ENCODE results near the gene LIPG.

LIPG gene

GRCh38 chr18:49613141-49613640 is 51.3 kb downstream of the LIPG start:
- peak; percentile 4 for DNase-seq

- no peak for DNase-seq
Observed at GRCh38 chr18:49613641-49614151, 51.8 kb downstream of the LIPG start.

GRCh38 chr18:49616618-49617328 is 54.9 kb downstream of the LIPG start:
- no peak for DNase-seq

GRCh38 chr18:49617329-49617695 is 55.5 kb downstream of the LIPG start:
- DNase-seq: no peak

GRCh38 chr18:49617865-49618264 is 56.0 kb downstream of the LIPG start:
- DNase-seq: no peak

- DNase-seq: no peak
Observed at GRCh38 chr18:49618742-49619681, 57.2 kb downstream of the LIPG start.

- no peak for DNase-seq
Observed at GRCh38 chr18:49619801-49620200, 57.9 kb downstream of the LIPG start.

GRCh38 chr18:49621301-49621700 is 59.4 kb downstream of the LIPG start:
- no peak for DNase-seq

- no peak for DNase-seq
Observed at GRCh38 chr18:49621717-49622351, 60.0 kb downstream of the LIPG start.

GRCh38 chr18:49623571-49623970 is 61.7 kb downstream of the LIPG start:
- DNase-seq: no peak

GRCh38 chr18:49625021-49625691 is 63.3 kb downstream of the LIPG start:
- no peak for DNase-seq

GRCh38 chr18:49626842-49627467 is 65.1 kb downstream of the LIPG start:
- no peak for DNase-seq

- no peak for DNase-seq
Observed at GRCh38 chr18:49628119-49628518, 66.3 kb downstream of the LIPG start.

GRCh38 chr18:49628881-49629795 is 67.3 kb downstream of the LIPG start:
- no peak for DNase-seq

GRCh38 chr18:49630246-49630699 is 68.4 kb downstream of the LIPG start:
- no peak for DNase-seq

GRCh38 chr18:49631146-49631866 is 69.4 kb downstream of the LIPG start:
- DNase-seq: no peak

- DNase-seq: no peak
Observed at GRCh38 chr18:49632588-49632987, 70.7 kb downstream of the LIPG start.

GRCh38 chr18:49638209-49638785 is 76.4 kb downstream of the LIPG start:
- DNase-seq: no peak

- no peak for DNase-seq
Observed at GRCh38 chr18:49638891-49639557, 77.2 kb downstream of the LIPG start.

Measured in fibroblast of skin of abdomen (primary cell).